NCI-H226 (cell line): ENCODE results near the gene TUT1.
A peak's percentile ranks its signal among the peaks of the same experiment; 100 is the strongest.
"Not testable (repeated sequence)": the region's sequence is repeated elsewhere in the genome, so short reads cannot be mapped to it uniquely, and the experiment has no call there.

Experiments used
- DNase-seq: peaks from one replicate; pipeline ENCODE4 v3.0.0-alpha.2; 2015

Gene TUT1

GRCh38 chr11:62591448-62592145, at the start of gene TUT1:
TUT1 (minus strand) TSS chr11:62591523; CDS start chr11:62591485, 38 bp downstream.
- DNase-seq = peak; percentile 98

- no peak for DNase-seq
These were observed 41.2 kb upstream of the TUT1 start for GRCh38 chr11:62632492-62632891.

- DNase-seq = no peak
These were observed 36.4 kb upstream of the TUT1 start for GRCh38 chr11:62627713-62628112.

GRCh38 chr11:62622476-62623089, 31.3 kb upstream of the TUT1 start:
- no peak for DNase-seq

- DNase-seq = peak; percentile 99
These were observed 30.5 kb upstream of the TUT1 start, which contains the start of gene B3GAT3 for GRCh38 chr11:62621567-62622470. B3GAT3 (minus strand) TSS chr11:62621986; CDS start chr11:62621947, 39 bp downstream.

- no peak for DNase-seq
These were observed 29.8 kb upstream of the TUT1 start for GRCh38 chr11:62621027-62621566.

GRCh38 chr11:62616957-62617356, 25.6 kb upstream of the TUT1 start:
- DNase-seq = not testable (repeated sequence)

GRCh38 chr11:62615521-62615920, 24.2 kb upstream of the TUT1 start:
- DNase-seq = no peak

GRCh38 chr11:62614275-62614674, 23.0 kb upstream of the TUT1 start:
- DNase-seq = peak; percentile 39

- DNase-seq = no peak
These were observed 22.0 kb upstream of the TUT1 start for GRCh38 chr11:62613291-62613778.

GRCh38 chr11:62612366-62613290, 21.3 kb upstream of the TUT1 start, which contains the start of the genes EML3 and ROM1:
EML3 (minus strand) TSS chr11:62612775; CDS start chr11:62612457, 318 bp downstream.
ROM1 (plus strand) TSS chr11:62613257; CDS start chr11:62613282, 25 bp downstream.
- peak; percentile 89 for DNase-seq

- DNase-seq = peak; percentile 77
These were observed 20.5 kb upstream of the TUT1 start for GRCh38 chr11:62611705-62612365.

- no peak for DNase-seq
These were observed 19.7 kb upstream of the TUT1 start for GRCh38 chr11:62610814-62611704.

GRCh38 chr11:62610403-62610802, 19.1 kb upstream of the TUT1 start:
- no peak for DNase-seq

- no peak for DNase-seq
These were observed 17.5 kb upstream of the TUT1 start for GRCh38 chr11:62608776-62609175.

GRCh38 chr11:62607714-62608113, 16.4 kb upstream of the TUT1 start:
- DNase-seq = no peak

GRCh38 chr11:62605902-62606301, 14.6 kb upstream of the TUT1 start:
- DNase-seq = no peak

- DNase-seq = no peak
These were observed 14.1 kb upstream of the TUT1 start for GRCh38 chr11:62605467-62605866.

- no peak for DNase-seq
These were observed 13.3 kb upstream of the TUT1 start for GRCh38 chr11:62604460-62605120.
